GM12878 (cell line): ENCODE results near the gene ANKRD30A. TPM values are rescaled to one million over a fixed set of nuclear protein-coding genes. Genes with fewer than 3 reads are reported as not detected.

Source experiments
- ATAC-seq: fragments of 200-7000 bp; cut with Tn5 transposase; 3 replicates; pipeline ENCODE4 v1.9.1; 2020; ENCODE audit warnings: mild to moderate bottlenecking, moderate library complexity
- BruUV-seq: library from RNA; stranded (reverse); fragments of 400-500 nt; replicated peaks from 2 replicates; lab custom pipeline; 2021; lab: Mats Ljungman, UMichigan
- CTCF ChIA-PET: fragments of 300-600 bp; sonication (Branson Sonifier 250); formaldehyde crosslinking; extraction: SDS; loops from one replicate; lab custom pipeline; 2021; ENCODE audit warnings: inconsistent platforms; lab: Yijun Ruan, JAX
- POLR2A ChIA-PET: fragments of 350-600 bp; formaldehyde crosslinking; extraction: SDS; loops from one replicate; lab custom pipeline; 2021; ENCODE audit warnings: inconsistent platforms; lab: Charles Lee
- RAD21 ChIA-PET: fragments of 300-600 bp; sonication (Branson Sonifier 250); formaldehyde crosslinking; loops from one replicate; lab custom pipeline; 2023; ENCODE audit warnings: antibody characterized with exemption; ENCODE audit not compliant: unreplicated experiment; lab: Charles Lee
- SMC1A ChIA-PET: fragments of 300-600 bp; sonication (Branson Sonifier 250); formaldehyde crosslinking; loops from one replicate; lab custom pipeline; 2023; ENCODE audit not compliant: unreplicated experiment, uncharacterized antibody; lab: Charles Lee
- DNase-seq: peaks from one replicate; pipeline ENCODE4 v3.0.0-alpha.2; 2011; ENCODE audit warnings: low read depth, low spot score
- FAIRE-seq: peaks from 3 replicates; lab custom pipeline; 2011; peaks lifted over from hg19 to GRCh38; lab: Jason Lieb, UNC
- H2AFZ ChIP-seq: 2 replicates; pipeline ENCODE4 v1.6.0; 2011; ENCODE audit warnings: low read depth, low read length, control low read depth; ENCODE audit not compliant: control insufficient read depth
- H3K27ac ChIP-seq: 2 replicates; pipeline ENCODE4 v1.5.1; 2011; ENCODE audit warnings: control low read depth; ENCODE audit not compliant: control insufficient read depth, insufficient read depth
- H3K27me3 ChIP-seq, 2 experiments: replicated peaks in 1 of 2; 2 replicates each; pipeline versions ENCODE4 v1.6.0 to v1.6.1; 2011; ENCODE audit warnings: low read length in 1 of 2; ENCODE audit not compliant: control insufficient read depth in 2 of 2, insufficient read depth in 2 of 2
- H3K36me3 ChIP-seq, 2 experiments: 2 replicates each; pipeline ENCODE4 v1.5.1; 2011; ENCODE audit warnings: low read length in 1 of 2; ENCODE audit not compliant: control insufficient read depth in 2 of 2, insufficient read depth in 2 of 2
- H3K4me1 ChIP-seq: 2 replicates; pipeline ENCODE4 v1.6.1; 2011; ENCODE audit warnings: mild to moderate bottlenecking, low read length, moderate library complexity, mixed read lengths; ENCODE audit not compliant: control insufficient read depth, insufficient read depth
- H3K4me2 ChIP-seq: 2 replicates; pipeline ENCODE4 v1.6.0; 2011; ENCODE audit warnings: control low read depth; ENCODE audit not compliant: control insufficient read depth, insufficient read depth
- H3K4me3 ChIP-seq: fragments of 200-600 bp; sonication (generic); 2 replicates; pipeline ENCODE4 v1.5.1; 2016
- H3K79me2 ChIP-seq: 2 replicates; pipeline ENCODE4 v1.6.0; 2011; ENCODE audit warnings: low read length; ENCODE audit not compliant: control insufficient read depth, insufficient read depth
- H3K9ac ChIP-seq: 2 replicates; pipeline ENCODE4 v1.8.0; 2011; ENCODE audit warnings: low read length, control low read depth, mixed read lengths; ENCODE audit not compliant: control insufficient read depth, insufficient read depth
- H3K9me3 ChIP-seq: replicated peaks from 3 replicates; pipeline ENCODE4 v1.5.1; 2011; ENCODE audit warnings: mild to moderate bottlenecking, low read length; ENCODE audit not compliant: control insufficient read depth, insufficient read depth
- H4K20me1 ChIP-seq: 2 replicates; pipeline ENCODE4 v1.6.0; 2011; ENCODE audit not compliant: control insufficient read depth, insufficient read depth
- ASH2L ChIP-seq: fragments of 300-600, 200-600 bp; sonication (generic); IDR thresholded peaks from 2 replicates; pipeline ENCODE4 v1.6.1; 2017; ENCODE audit warnings: low read depth, mild to moderate bottlenecking, borderline replicate concordance
- BACH1 ChIP-seq: fragments of 450-650 bp; IDR thresholded peaks from 2 replicates; pipeline ENCODE4 v1.6.1; 2017; ENCODE audit warnings: mild to moderate bottlenecking, borderline replicate concordance
- BMI1 ChIP-seq: fragments of 450-650 bp; IDR thresholded peaks from 2 replicates; pipeline ENCODE4 v1.6.1; 2016; ENCODE audit warnings: mild to moderate bottlenecking, moderate library complexity, borderline replicate concordance
- FOXK2 ChIP-seq: fragments of 450-650 bp; IDR thresholded peaks from 2 replicates; pipeline ENCODE4 v1.6.1; 2017; ENCODE audit warnings: mild to moderate bottlenecking, moderate library complexity
- GABPA ChIP-seq: IDR thresholded peaks from 2 replicates; pipeline ENCODE4 v1.6.1; 2014; ENCODE audit warnings: antibody characterized with exemption, low read depth, mild to moderate bottlenecking, inconsistent platforms
- KAT2A ChIP-seq: conservative IDR thresholded peaks from 2 replicates; pipeline ENCODE4 v1.6.1; 2011; ENCODE audit warnings: low read depth, low read length; ENCODE audit not compliant: control insufficient read depth
- MTA3 ChIP-seq: IDR thresholded peaks from 2 replicates; pipeline ENCODE4 v1.6.1; 2012; ENCODE audit warnings: low read length, inconsistent platforms, borderline replicate concordance
- NFIC ChIP-seq: IDR thresholded peaks from 2 replicates; pipeline ENCODE4 v1.6.1; 2012; ENCODE audit warnings: low read depth, mild to moderate bottlenecking, inconsistent platforms, low read length, moderate library complexity
- RELA ChIP-seq: fragments of 450-650 bp; IDR thresholded peaks from 2 replicates; pipeline ENCODE4 v1.8.0; 2014; ENCODE audit warnings: borderline replicate concordance; ENCODE audit not compliant: partially characterized antibody
- SMAD1 ChIP-seq: fragments of 450-650 bp; IDR thresholded peaks from 2 replicates; pipeline ENCODE4 v1.6.1; 2018; ENCODE audit warnings: mild to moderate bottlenecking, low read depth; ENCODE audit not compliant: partially characterized antibody
- SREBF1 ChIP-seq: IDR thresholded peaks from 2 replicates; pipeline ENCODE4 v1.6.1; 2012; ENCODE audit warnings: mild to moderate bottlenecking, low read length
- STAT3 ChIP-seq: IDR thresholded peaks from 2 replicates; pipeline ENCODE4 v1.6.1; 2011; ENCODE audit warnings: low read depth, low read length, improper control_type of control experiment
- ZNF207 ChIP-seq: fragments of 450-650 bp; IDR thresholded peaks from 2 replicates; pipeline ENCODE4 v1.6.1; 2014; ENCODE audit warnings: antibody characterized with exemption, mild to moderate bottlenecking, borderline replicate concordance
- ZNF384 ChIP-seq: IDR thresholded peaks from 2 replicates; pipeline ENCODE4 v1.6.1; 2012; ENCODE audit warnings: low read depth, mild to moderate bottlenecking, low read length, improper control_type of control experiment, borderline replicate concordance
- ZZZ3 ChIP-seq: IDR thresholded peaks from 2 replicates; pipeline ENCODE4 v1.6.1; 2011; ENCODE audit warnings: low read depth; ENCODE audit not compliant: control insufficient read depth, insufficient read length
- WGBS: methylation state at CpG from one replicate; pipeline ENCODE4 v1.1.6; 2016; ENCODE audit warnings: low lambda C conversion rate; ENCODE audit not compliant: insufficient replicate concordance, insufficient coverage; ENCODE audit errors: missing lambda C conversion rate; 5-methylcytosine and 5-hydroxymethylcytosine counted together
- in situ Hi-C: fragments of 300-500 bp; cut with MboI; formaldehyde crosslinking; loops from 9 replicates; pipeline ENCODE4 v1.14.3; 2018; ENCODE audit warnings: mixed read lengths
- intact Hi-C: fragments of 100-400 bp; cut with micrococcal nuclease; formaldehyde crosslinking; loops from one replicate; pipeline ENCODE4 v1.14.2; 2022; ENCODE audit not compliant: unreplicated experiment
- polyA plus RNA-seq, 11 experiments: library from polyadenylated mRNA; depleted of rRNA in 4 of 11; unstranded in 6 of 11; stranded (reverse) in 5 of 11; fragments of >200 nt; fragmentation: Nextera tagmentation in 4 of 11; fragmentation: Illumina TruSeq in 1 of 11; extraction: Ambion mirVana in 4 of 11; extraction: Trizol in 1 of 11; gene quantifications; 1 replicate in 1 of 11; 2 replicates in 10 of 11; pipeline versions ENCODE4 v1.2.1 to v1.2.3, GENCODE V29; 2011 to 2016; ENCODE audit warnings: inconsistent platforms in 2 of 11, missing spikeins in 2 of 11, low read depth in 1 of 11
- total RNA-seq, 4 experiments: library from RNA; depleted of rRNA in 3 of 4; stranded (reverse); fragments of >200 nt in 3 of 4; fragmentation: Illumina TruSeq in 1 of 4; extraction: Trizol in 1 of 4; gene quantifications; 2 replicates each; pipeline versions ENCODE4 v1.2.1 to v1.2.3, GENCODE V29; 2013 to 2021
- TF ChIP-seq, protein P1 (sequence below): IDR thresholded peaks from 2 replicates; pipeline ENCODE4 v1.6.1; 2012; ENCODE audit warnings: low read depth, low read length, improper control_type of control experiment
- TF ChIP-seq, protein P2 (sequence below): IDR thresholded peaks from 2 replicates; pipeline ENCODE4 v1.6.1; 2012; ENCODE audit warnings: low read length, inconsistent platforms
- TF ChIP-seq, protein P3 (sequence below): fragments of 450-650 bp; IDR thresholded peaks from 2 replicates; pipeline ENCODE4 v1.6.1; 2017; ENCODE audit warnings: antibody characterized with exemption, mild to moderate bottlenecking, moderate library complexity

Gene ANKRD30A
- total and polyA plus RNA-seq, 10 of the 15 experiments (the other 5 are each of a cell fraction or from before 2014, with no cell fraction given), result 0.22 to 3.4 (median 0.74) TPM

DNA sequence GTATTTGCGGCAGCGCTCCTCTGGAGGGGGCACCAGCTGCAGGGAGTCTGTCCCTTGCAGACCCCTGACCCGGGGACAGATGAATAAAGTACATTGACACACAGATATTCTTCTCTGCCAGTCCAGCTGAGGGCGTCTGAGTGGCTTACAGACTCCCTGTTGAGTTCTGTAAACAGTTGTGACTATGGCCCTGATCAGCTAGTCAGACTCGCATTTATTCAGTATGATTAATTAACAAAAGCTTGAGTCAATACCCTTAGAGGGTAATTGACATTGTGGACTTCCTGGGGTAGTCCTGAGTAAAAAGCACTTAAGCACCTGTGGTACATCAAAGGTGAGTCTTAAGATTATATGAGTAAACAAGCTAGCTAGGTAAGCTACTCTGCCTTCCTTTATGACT lies 21.0 kb downstream of the ANKRD30A start:
- no peak overlapping the region for H3K4me2 ChIP-seq
- no peak overlapping the region for H3K27ac ChIP-seq
- ChIA-PET RAD21 (interaction anchor here (0.6 to 1.3 kb wide), 2 partner anchors 112 to 116 kb away, joined by 3 to 4 read pairs; no protein-coding TSS in a partner anchor), SMC1A (interaction anchor here (0.8 to 2.1 kb wide), 3 partner anchors 26 to 349 kb away, joined by 3 to 7 read pairs (median 4); no protein-coding TSS in a partner anchor), CTCF (interaction anchor here (2.1 kb wide), 1 partner anchor 73 kb away, joined by 5 read pairs; no protein-coding TSS in a partner anchor)
- 31% methylated on average over 5 of the region's 5 CpGs for WGBS
- FAIRE-seq (no peak), ATAC-seq (no peak)
- intact Hi-C loops (no loop called here), in situ Hi-C loops (no loop called here)
- no peaks in the 10 kb centered on the region for H3K4me1 ChIP-seq
- H3K9me3 ChIP-seq, result no peaks in the 10 kb centered on the region
- H2AFZ ChIP-seq, result no peak overlapping the region
- TF ChIP-seq, protein P1, sequence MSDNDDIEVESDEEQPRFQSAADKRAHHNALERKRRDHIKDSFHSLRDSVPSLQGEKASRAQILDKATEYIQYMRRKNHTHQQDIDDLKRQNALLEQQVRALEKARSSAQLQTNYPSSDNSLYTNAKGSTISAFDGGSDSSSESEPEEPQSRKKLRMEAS, result no peak
- TF ChIP-seq BACH1 (no peak), ASH2L (no peak), BMI1 (no peak), NFIC (no peak), ZZZ3 (no peak), MTA3 (no peak), RELA (no peak), KAT2A (no peak), ZNF207 (no peak), ZNF384 (no peak), SMAD1 (no peak), GABPA (no peak), FOXK2 (no peak), SREBF1 (no peak), STAT3 (no peak)
- TF ChIP-seq, protein P2, sequence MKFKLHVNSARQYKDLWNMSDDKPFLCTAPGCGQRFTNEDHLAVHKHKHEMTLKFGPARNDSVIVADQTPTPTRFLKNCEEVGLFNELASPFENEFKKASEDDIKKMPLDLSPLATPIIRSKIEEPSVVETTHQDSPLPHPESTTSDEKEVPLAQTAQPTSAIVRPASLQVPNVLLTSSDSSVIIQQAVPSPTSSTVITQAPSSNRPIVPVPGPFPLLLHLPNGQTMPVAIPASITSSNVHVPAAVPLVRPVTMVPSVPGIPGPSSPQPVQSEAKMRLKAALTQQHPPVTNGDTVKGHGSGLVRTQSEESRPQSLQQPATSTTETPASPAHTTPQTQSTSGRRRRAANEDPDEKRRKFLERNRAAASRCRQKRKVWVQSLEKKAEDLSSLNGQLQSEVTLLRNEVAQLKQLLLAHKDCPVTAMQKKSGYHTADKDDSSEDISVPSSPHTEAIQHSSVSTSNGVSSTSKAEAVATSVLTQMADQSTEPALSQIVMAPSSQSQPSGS, result no peak
- TF ChIP-seq, protein P3, sequence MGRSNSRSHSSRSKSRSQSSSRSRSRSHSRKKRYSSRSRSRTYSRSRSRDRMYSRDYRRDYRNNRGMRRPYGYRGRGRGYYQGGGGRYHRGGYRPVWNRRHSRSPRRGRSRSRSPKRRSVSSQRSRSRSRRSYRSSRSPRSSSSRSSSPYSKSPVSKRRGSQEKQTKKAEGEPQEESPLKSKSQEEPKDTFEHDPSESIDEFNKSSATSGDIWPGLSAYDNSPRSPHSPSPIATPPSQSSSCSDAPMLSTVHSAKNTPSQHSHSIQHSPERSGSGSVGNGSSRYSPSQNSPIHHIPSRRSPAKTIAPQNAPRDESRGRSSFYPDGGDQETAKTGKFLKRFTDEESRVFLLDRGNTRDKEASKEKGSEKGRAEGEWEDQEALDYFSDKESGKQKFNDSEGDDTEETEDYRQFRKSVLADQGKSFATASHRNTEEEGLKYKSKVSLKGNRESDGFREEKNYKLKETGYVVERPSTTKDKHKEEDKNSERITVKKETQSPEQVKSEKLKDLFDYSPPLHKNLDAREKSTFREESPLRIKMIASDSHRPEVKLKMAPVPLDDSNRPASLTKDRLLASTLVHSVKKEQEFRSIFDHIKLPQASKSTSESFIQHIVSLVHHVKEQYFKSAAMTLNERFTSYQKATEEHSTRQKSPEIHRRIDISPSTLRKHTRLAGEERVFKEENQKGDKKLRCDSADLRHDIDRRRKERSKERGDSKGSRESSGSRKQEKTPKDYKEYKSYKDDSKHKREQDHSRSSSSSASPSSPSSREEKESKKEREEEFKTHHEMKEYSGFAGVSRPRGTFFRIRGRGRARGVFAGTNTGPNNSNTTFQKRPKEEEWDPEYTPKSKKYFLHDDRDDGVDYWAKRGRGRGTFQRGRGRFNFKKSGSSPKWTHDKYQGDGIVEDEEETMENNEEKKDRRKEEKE, result no peak
- TF ChIP-seq, all 136 proteins: peak for 0
- no peak overlapping the region for H3K4me3 ChIP-seq
- no TSS peak for BruUV-seq
- POLR2A ChIA-PET, result no interaction called here
- H3K9ac ChIP-seq, result no peak overlapping the region
- H4K20me1 ChIP-seq, result no peaks in the 10 kb centered on the region
- H3K27me3 ChIP-seq, result no peaks in the 10 kb centered on the region
- DNase-seq, result no peak
- no peaks in the 10 kb centered on the region for H3K36me3 ChIP-seq
- no peaks in the 10 kb centered on the region for H3K79me2 ChIP-seq
